Neuronal stem cell (in vitro differentiated cells): ENCODE measurements around the gene BST1.

Experiments used
- DNase-seq: peaks from one replicate; pipeline ENCODE4 v3.0.0-alpha.2; 2013; ENCODE audit warnings: low spot score
- H2AFZ ChIP-seq: one replicate; pipeline ENCODE4 v1.6.1; 2013; ENCODE audit warnings: mild to moderate bottlenecking, low read length, inconsistent platforms
- H2AK5ac ChIP-seq: 2 replicates; pipeline ENCODE4 v1.6.1; 2013; ENCODE audit warnings: low read depth, mild to moderate bottlenecking, inconsistent platforms, low read length, moderate library complexity, mixed read lengths
- H2BK120ac ChIP-seq: 2 replicates; pipeline ENCODE4 v1.6.1; 2013; ENCODE audit warnings: low read depth, mild to moderate bottlenecking, inconsistent platforms, low read length, moderate library complexity, mixed read lengths
- H2BK12ac ChIP-seq: one replicate; pipeline ENCODE4 v1.6.1; 2013; ENCODE audit warnings: low read length, inconsistent platforms
- H2BK15ac ChIP-seq: 2 replicates; pipeline ENCODE4 v1.6.1; 2013; ENCODE audit warnings: mild to moderate bottlenecking, low read length, inconsistent platforms, mixed read lengths
- H2BK5ac ChIP-seq: one replicate; pipeline ENCODE4 v1.6.1; 2013; ENCODE audit warnings: inconsistent platforms, mild to moderate bottlenecking, low read length, moderate library complexity
- H3K14ac ChIP-seq: one replicate; pipeline ENCODE4 v1.6.1; 2013; ENCODE audit warnings: low read length, inconsistent platforms
- H3K18ac ChIP-seq: 2 replicates; pipeline ENCODE4 v1.6.1; 2013; ENCODE audit warnings: low read length, inconsistent platforms
- H3K23ac ChIP-seq: 2 replicates; pipeline ENCODE4 v1.6.1; 2013; ENCODE audit warnings: low read depth, mild to moderate bottlenecking, mixed read lengths, low read length, inconsistent platforms; ENCODE audit not compliant: poor library complexity
- H3K27ac ChIP-seq: replicated peaks from 3 replicates; pipeline ENCODE4 v1.5.1; 2013; ENCODE audit warnings: low read length, inconsistent platforms
- H3K27me3 ChIP-seq, 3 experiments: 2 replicates each; pipeline ENCODE4 v1.6.1; 2013; ENCODE audit warnings: low read length in 3 of 3, mild to moderate bottlenecking in 2 of 3, inconsistent platforms in 1 of 3, low read depth in 1 of 3, mixed read lengths in 1 of 3, moderate library complexity in 1 of 3; ENCODE audit not compliant: control insufficient read depth in 3 of 3, insufficient read depth in 3 of 3
- H3K36me3 ChIP-seq, 2 donors: replicated peaks in 1 of 2; 2 replicates each; pipeline ENCODE4 v1.6.1; 2013; ENCODE audit warnings: low read length in 2 of 2; ENCODE audit not compliant: control insufficient read depth in 2 of 2, insufficient read depth in 2 of 2
- H3K4ac ChIP-seq: 2 replicates; pipeline ENCODE4 v1.6.1; 2013; ENCODE audit warnings: inconsistent platforms, mild to moderate bottlenecking, low read length, moderate library complexity
- H3K4me1 ChIP-seq, 2 donors: 1 replicate in 1 of 2; 2 replicates in 1 of 2; pipeline ENCODE4 v1.6.1; 2013; ENCODE audit warnings: low read length in 2 of 2, low read depth in 1 of 2; ENCODE audit not compliant: control insufficient read depth in 2 of 2, insufficient read depth in 1 of 2
- H3K4me2 ChIP-seq: one replicate; pipeline ENCODE4 v1.6.1; 2013; ENCODE audit warnings: mild to moderate bottlenecking, low read length, inconsistent platforms; ENCODE audit not compliant: insufficient read depth, poor library complexity, severe bottlenecking
- H3K4me3 ChIP-seq, 2 donors: 2 replicates each; pipeline ENCODE4 v1.5.1; 2013; ENCODE audit warnings: low read length in 2 of 2, mild to moderate bottlenecking in 2 of 2, inconsistent platforms in 1 of 2, moderate library complexity in 1 of 2
- H3K79me1 ChIP-seq: one replicate; pipeline ENCODE4 v1.6.1; 2013; ENCODE audit warnings: low read depth, mild to moderate bottlenecking, inconsistent platforms, low read length, moderate library complexity
- H3K9ac ChIP-seq: one replicate; pipeline ENCODE4 v1.6.1; 2013; ENCODE audit warnings: mild to moderate bottlenecking, low read depth, low read length, inconsistent platforms; ENCODE audit not compliant: poor library complexity
- H3K9me3 ChIP-seq, 2 donors: replicated peaks in 1 of 2; 2 replicates each; pipeline versions ENCODE3 to v1.6.1; 2013; ENCODE audit warnings: low read length in 2 of 2, mild to moderate bottlenecking in 2 of 2, inconsistent platforms in 1 of 2, low read depth in 1 of 2, mixed read lengths in 1 of 2, moderate library complexity in 1 of 2; ENCODE audit not compliant: control insufficient read depth in 2 of 2, insufficient read depth in 1 of 2
- H4K8ac ChIP-seq: one replicate; pipeline ENCODE4 v1.6.1; 2013; ENCODE audit warnings: low read depth, mild to moderate bottlenecking, inconsistent platforms, low read length, moderate library complexity
- H4K91ac ChIP-seq: one replicate; pipeline ENCODE4 v1.6.1; 2013; ENCODE audit warnings: low read length, low read depth, mild to moderate bottlenecking, inconsistent platforms; ENCODE audit not compliant: poor library complexity
- WGBS, 2 donors: extraction: QIAGEN DNeasy Blood & Tissue Kit; methylation state at CpG; one replicate each; pipeline ENCODE4 v1.1.7; 2013; ENCODE audit warnings: missing lambda C conversion rate in 2 of 2, mixed read lengths in 1 of 2; ENCODE audit not compliant: insufficient read length in 2 of 2, insufficient replicate concordance in 1 of 2; ENCODE audit errors: extremely low coverage in 2 of 2; 5-methylcytosine and 5-hydroxymethylcytosine counted together

BST1 gene

DNA sequence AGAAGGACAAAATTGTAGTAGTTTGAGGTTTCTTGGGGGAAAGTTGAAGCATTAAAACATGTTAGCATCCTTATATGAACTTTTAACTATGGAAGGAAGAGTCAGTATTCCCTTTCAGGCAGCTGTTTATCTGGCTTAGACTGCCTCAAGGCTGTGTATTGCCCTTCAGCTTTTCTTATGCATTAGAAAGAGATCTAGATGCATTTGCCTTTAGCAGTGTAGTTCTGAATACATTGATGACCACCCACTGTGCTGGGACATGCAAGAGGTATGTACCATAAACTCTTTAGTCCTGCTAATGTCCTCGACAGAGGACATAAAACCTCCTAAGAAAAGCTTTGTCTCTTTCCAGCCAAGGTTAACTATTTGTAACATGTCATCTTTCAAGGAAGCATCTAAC lies 18.4 kb upstream of the BST1 start:
- no peak overlapping the region for H3K27ac ChIP-seq
- H4K8ac ChIP-seq = no peak overlapping the region
- H2AK5ac ChIP-seq = no peak overlapping the region
- no peak overlapping the region for H3K9ac ChIP-seq
- H3K18ac ChIP-seq = no peak overlapping the region
- H3K9me3 ChIP-seq = peaks cover 0 to 6% of the 10 kb centered on the region in 2 donors
- H3K14ac ChIP-seq = no peak overlapping the region
- no peak overlapping the region for H2BK5ac ChIP-seq
- no CpG with 5 or more reads among the region's 1 CpG for WGBS, 2 donors
- no peaks in the 10 kb centered on the region for H3K27me3 ChIP-seq
- no peak for DNase-seq
- H3K79me1 ChIP-seq = no peaks in the 10 kb centered on the region
- no peak overlapping the region for H2AFZ ChIP-seq
- no peak overlapping the region for H3K4me2 ChIP-seq
- H2BK12ac ChIP-seq = no peak overlapping the region
- H2BK120ac ChIP-seq = no peak overlapping the region
- H3K4me3 ChIP-seq = no peak overlapping the region
- H2BK15ac ChIP-seq = no peak overlapping the region
- H3K4ac ChIP-seq = no peak overlapping the region
- H3K4me1 ChIP-seq = peaks cover 0 to 11% of the 10 kb centered on the region in 2 donors
- H4K91ac ChIP-seq = no peak overlapping the region
- no peak overlapping the region for H3K23ac ChIP-seq
- peaks cover 4 to 64% of the 10 kb centered on the region in 2 donors for H3K36me3 ChIP-seq

GRCh38 chr4:15688051-15688450 lies 14.8 kb upstream of the BST1 start:
- Histone ChIP-seq H3K4me2 (no peak overlapping the region), H3K23ac (no peak overlapping the region), H2BK120ac (no peak overlapping the region), H2AFZ (no peak overlapping the region), H2AK5ac (no peak overlapping the region), H4K8ac (no peak overlapping the region), H4K91ac (no peak overlapping the region), H3K9me3 (peaks cover 0 to 2% of the 10 kb centered on the region in 2 donors), H3K27me3 (no peaks in the 10 kb centered on the region), H3K4me1 (peaks cover 7 to 22% of the 10 kb centered on the region in 2 donors), H3K79me1 (no peaks in the 10 kb centered on the region), H3K18ac (no peak overlapping the region), H2BK15ac (no peak overlapping the region), H2BK12ac (no peak overlapping the region), H3K4me3 (no peak overlapping the region), H3K36me3 (peaks cover 4 to 70% of the 10 kb centered on the region in 2 donors), H2BK5ac (no peak overlapping the region), H3K27ac (no peak overlapping the region), H3K4ac (no peak overlapping the region), H3K9ac (no peak overlapping the region), H3K14ac (no peak overlapping the region)
- WGBS, 2 donors = no CpG with 5 or more reads among the region's 5 CpGs
- DNase-seq = no peak

DNA sequence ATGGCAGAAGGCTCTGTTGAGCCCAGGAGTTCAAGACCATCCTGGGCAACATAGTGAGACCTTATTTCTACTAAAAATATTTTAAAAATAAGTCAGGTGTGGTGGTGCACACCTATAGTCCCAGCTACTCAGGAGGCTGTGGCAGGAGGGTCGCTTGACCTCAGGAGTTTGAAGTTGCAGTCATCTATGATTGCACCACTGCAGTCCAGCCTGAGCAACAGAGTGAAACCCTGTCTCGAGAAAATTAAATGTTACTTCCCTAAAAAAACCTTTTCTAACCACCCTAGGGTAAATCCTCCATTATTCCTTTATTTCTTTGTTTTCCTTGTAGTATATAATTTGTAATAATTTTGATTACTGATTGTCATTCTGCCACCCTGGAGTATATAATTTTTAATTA lies 13.3 kb upstream of the BST1 start:
- WGBS, 2 donors = no CpG with 5 or more reads among the region's 2 CpGs
- no peak overlapping the region for H3K18ac ChIP-seq
- H4K8ac ChIP-seq = no peak overlapping the region
- no peak overlapping the region for H3K14ac ChIP-seq
- no peak overlapping the region for H3K9ac ChIP-seq
- H3K4me2 ChIP-seq = no peak overlapping the region
- H3K36me3 ChIP-seq = peaks cover 2 to 60% of the 10 kb centered on the region in 2 donors
- no peak overlapping the region for H2AFZ ChIP-seq
- H2BK12ac ChIP-seq = no peak overlapping the region
- H3K27me3 ChIP-seq = no peaks in the 10 kb centered on the region
- H3K79me1 ChIP-seq = no peaks in the 10 kb centered on the region
- no peak overlapping the region for H2BK5ac ChIP-seq
- H3K9me3 ChIP-seq = peaks cover 0 to 7% of the 10 kb centered on the region in 2 donors
- no peak for DNase-seq
- H2BK120ac ChIP-seq = no peak overlapping the region
- no peak overlapping the region for H3K23ac ChIP-seq
- H2AK5ac ChIP-seq = no peak overlapping the region
- no peak overlapping the region for H3K4me3 ChIP-seq
- H2BK15ac ChIP-seq = no peak overlapping the region
- H3K27ac ChIP-seq = no peak overlapping the region
- no peak overlapping the region for H4K91ac ChIP-seq
- H3K4me1 ChIP-seq = peaks cover 7 to 14% of the 10 kb centered on the region in 2 donors
- H3K4ac ChIP-seq = no peak overlapping the region

DNA sequence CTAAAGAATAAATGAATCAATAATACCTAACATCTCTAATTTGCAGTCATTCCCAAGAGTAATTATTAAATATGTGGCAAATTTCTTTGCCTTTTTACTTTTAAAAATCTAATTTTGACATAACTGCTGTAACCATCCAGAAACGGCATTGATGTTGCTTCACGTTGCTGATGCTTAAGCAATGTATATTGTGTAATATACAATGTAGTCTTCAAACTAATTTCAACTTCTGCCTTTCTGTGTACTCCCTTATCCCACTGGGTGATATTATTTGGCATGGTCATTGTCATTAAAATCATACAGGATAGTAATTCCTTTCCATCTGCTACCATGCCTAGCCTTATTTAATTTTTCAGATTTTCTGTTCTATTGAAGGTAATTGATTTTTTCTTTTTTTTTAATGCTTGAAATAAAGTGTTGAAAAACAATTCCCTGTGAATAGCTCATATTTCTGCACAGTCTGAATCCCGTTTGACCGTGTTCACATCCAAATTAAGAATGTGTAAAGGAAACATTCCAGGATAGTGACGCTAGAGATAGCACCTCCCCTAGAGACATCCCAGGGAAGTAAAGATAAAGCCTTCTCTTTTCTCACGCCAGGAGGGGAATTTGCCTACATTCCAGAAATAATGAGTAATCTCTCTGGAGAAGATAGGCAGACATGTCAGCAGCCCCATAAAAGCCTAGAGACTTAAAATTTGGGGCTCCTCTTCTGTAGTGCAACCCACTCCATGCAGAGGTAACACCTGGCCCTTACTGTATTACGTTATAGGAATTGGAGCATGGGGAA lies 12.7 kb upstream of the BST1 start:
- Histone ChIP-seq H3K36me3 (peaks cover 2 to 53% of the 10 kb centered on the region in 2 donors), H3K27me3 (no peaks in the 10 kb centered on the region), H4K91ac (no peak overlapping the region), H4K8ac (no peak overlapping the region), H2AK5ac (no peak overlapping the region), H3K4me2 (no peak overlapping the region), H3K27ac (peak overlapping the region; percentile 67), H3K9me3 (peaks cover 0 to 13% of the 10 kb centered on the region in 2 donors), H2BK120ac (no peak overlapping the region), H3K9ac (no peak overlapping the region), H2AFZ (no peak overlapping the region), H2BK5ac (no peak overlapping the region), H3K4me1 (peaks cover 7 to 13% of the 10 kb centered on the region in 2 donors), H3K79me1 (no peaks in the 10 kb centered on the region), H3K4ac (no peak overlapping the region), H2BK15ac (no peak overlapping the region), H3K23ac (no peak overlapping the region), H3K4me3 (no peak overlapping the region), H3K18ac (no peak overlapping the region), H3K14ac (no peak overlapping the region), H2BK12ac (no peak overlapping the region)
- no CpG with 5 or more reads among the region's 7 CpGs for WGBS, 2 donors
- DNase-seq = peak; percentile 42
